GM18499 (cell line): ENCODE measurements around the gene DCC.

Source experiments
- ATAC-seq: cut with Tn5 transposase; IDR thresholded peaks from one replicate; pipeline ENCODE4 v1.9.1; 2021; ENCODE audit warnings: moderate number of reproducible peaks; ENCODE audit not compliant: insufficient read depth, unreplicated experiment

DCC gene

DNA sequence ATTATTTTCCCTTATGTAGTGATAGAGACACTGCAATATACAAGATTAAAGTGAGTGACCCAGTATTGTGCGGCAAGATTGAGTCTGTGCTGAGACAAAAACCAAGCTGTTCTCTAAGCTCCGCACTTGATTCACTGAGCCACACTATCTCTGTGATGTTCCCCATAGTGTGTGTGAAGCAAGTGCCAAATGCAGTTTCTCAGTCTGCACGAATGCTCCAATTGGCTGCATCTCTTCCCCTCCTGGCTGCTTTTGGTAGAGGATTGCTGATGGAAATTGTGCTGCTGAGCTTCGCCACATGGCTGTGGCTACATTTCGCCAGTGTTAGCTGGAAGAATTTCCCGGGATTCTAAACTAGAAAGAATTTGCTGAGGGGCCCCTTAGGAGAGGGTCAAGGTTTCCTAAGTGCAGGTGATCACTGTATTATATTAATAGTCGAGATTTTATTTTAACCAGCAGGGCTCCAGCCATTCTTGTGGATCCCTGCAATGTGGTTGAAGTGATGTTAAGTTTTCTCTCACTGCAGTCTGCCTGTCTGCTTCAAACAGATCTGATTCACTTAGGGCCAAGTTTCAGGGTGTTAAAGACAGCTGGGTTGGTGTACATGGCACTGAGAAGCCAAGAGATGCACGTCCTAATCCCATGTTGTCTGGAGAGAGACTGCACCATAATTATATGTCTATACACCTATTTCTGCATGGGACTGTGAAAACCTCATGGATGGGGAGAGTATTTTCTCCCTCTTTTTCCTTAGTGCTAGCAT is 317.2 kb downstream of the DCC start:
- ATAC-seq, result no peak

DNA sequence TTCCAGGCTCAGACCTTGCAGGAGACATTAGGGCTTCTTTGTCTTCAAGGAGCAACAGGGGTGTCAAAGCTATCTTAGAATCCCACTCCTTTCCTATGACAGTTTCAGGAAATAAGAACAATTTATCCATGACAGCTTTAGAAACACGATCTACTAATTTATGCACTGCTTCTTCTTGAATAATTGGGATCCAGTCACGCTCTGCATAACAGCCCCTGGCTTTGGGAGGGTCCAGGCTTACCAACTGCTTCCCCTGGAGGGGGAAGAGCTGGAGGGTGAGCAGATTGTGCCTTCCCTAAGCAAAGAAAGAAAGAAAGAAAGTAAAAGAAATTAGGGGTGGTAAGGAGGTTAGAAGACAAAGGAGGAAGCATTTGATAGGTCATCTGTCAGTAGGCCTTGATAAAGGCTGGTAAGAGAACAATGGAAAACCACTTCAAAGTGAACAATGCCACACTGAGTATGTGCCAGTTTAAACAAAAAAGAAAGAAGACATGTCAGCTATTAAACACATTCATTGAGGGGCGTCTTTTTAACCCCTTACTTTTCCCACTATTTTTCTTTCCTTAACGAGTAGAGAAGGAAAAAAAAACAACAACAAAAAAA is 327.6 kb downstream of the DCC start:
- ATAC-seq, result no peak

GRCh38 chr18:52670896-52671295 is 330.9 kb downstream of the DCC start:
- no peak for ATAC-seq

GRCh38 chr18:52678034-52678433 is 338.0 kb downstream of the DCC start:
- no peak for ATAC-seq

DNA sequence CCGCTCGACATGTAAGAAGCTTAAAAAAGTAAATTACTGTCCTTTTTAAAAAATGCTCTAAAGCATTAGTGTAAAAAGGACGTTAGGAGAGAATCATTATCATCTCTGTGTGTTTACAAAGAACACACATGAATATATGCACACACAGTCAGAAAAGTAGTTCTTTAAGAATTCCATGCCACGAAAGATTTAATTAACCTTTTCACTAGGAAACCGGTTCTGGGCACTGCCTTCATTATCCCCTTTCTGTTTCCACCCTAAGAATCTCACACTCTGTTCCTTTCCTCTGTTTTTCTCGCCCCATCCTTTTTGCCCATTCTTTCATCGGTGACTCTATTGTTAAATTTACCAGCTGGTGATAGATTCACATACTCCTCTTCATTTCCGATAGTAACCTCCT is 338.6 kb downstream of the DCC start:
- no peak for ATAC-seq

DNA sequence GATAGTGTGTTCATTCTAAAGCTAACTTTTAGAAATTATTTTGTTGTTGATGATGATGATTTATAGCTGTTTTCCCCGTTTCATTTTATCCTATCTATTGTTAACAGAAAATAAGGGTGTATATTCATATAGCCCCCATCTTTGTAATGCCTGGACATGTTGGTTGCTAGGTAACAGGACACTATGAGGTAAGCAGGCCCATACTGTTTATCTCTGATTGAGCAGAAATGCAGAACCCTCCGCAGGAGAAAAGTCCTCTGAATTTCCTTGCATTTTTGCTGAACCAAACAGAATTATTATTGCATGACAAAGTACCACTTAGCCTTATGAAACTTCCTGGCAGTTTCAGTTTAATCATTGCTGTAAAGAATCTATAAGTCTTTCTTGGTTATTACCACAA is 339.4 kb downstream of the DCC start:
- ATAC-seq, result no peak

- ATAC-seq, result no peak
Measured at GRCh38 chr18:52682260-52682659, 342.3 kb downstream of the DCC start.

DNA sequence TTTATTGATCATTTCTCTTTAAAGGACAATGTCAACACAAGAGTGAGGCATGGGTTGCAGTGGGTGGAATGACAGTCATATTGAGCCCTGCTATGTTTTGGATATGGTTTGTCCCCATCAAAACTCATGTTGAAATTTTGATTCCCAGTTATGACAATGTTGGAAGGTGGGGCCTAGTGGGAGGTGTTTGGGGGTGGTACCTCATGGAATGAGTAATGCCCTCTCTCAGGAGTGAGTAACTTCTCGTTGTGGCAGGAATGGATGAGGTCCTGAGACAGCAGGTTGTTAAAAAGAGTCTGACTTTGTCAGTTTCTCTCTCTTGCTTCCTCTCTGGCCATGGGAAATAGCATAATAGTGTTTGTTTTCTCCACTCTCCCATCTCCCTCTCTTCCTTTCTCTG is 345.3 kb downstream of the DCC start:
- no peak for ATAC-seq

- no peak for ATAC-seq
Measured at GRCh38 chr18:52691841-52692240, 351.8 kb downstream of the DCC start.

GRCh38 chr18:52694804-52695203 is 354.8 kb downstream of the DCC start:
- no peak for ATAC-seq

DNA sequence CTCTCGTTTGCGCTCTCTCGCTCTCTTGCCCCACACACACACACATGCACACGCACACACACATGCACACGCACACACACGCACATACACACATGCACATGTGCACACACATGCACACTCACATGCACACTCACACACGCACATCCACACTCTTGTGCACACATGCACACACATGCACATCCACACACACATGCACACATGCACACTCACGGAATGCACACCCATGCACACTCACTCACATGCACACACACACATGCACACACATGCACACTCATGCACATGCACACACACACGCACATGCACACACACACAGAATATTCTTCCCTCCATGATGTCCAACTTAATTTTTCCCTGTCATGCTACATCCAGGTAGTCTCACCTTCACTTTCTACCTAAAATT is 360.1 kb downstream of the DCC start:
- ATAC-seq, result no peak

GRCh38 chr18:52700816-52701215 is 360.8 kb downstream of the DCC start:
- no peak for ATAC-seq

DNA sequence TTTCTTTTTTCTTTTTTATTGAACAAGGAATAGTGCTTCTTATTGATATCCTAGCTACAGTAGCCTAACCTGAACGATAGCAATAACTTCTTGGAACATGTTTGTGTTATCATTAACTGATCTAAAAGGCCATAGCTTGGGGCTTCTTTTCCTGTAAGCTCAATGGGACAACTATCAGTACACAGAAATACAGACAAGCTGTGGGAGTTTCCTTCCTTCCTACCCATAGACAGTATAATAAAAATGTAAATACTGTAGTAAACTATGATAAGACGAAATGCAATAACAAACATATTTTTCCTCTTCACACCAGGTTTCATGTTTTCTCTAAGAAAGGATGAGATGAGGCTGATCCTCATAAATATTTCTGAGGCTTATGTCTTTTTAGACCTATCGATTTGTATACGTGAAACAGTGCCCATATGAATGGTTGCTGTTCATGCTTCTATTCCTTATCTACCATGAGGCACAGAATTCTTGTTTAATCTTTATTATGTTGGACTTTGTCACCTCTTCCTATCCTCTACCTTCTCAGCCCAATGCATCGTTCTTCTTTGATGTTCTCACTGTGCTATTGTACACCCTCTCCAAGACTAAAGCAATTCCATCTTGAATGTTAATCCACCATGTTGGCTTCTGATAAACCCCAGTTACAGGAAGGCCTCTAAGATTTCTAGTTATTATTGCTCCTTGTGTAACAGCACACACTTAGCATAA is 361.4 kb downstream of the DCC start:
- ATAC-seq, result no peak

- ATAC-seq, result no peak
Measured at GRCh38 chr18:52715421-52715820, 375.4 kb downstream of the DCC start.

DNA sequence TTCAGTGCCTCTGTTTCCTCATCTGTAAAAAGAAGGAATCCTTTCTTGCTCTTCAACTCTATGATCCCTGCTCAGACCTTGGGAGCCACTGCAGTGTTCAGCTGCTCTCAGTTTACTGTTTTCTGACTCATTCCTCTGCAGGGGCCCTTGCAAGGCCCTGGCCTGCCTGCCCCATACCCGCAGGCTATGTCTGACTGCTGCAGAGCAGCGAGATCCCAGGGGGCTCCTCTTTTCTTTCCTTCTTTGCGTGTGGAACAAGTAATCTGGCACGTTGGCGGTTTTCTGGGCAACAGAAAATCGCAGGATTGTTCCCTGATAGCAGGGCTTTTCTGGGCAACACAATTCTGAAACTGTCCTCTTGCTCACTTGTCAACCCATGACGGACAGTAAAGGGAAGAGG is 376.0 kb downstream of the DCC start:
- ATAC-seq, result no peak

DNA sequence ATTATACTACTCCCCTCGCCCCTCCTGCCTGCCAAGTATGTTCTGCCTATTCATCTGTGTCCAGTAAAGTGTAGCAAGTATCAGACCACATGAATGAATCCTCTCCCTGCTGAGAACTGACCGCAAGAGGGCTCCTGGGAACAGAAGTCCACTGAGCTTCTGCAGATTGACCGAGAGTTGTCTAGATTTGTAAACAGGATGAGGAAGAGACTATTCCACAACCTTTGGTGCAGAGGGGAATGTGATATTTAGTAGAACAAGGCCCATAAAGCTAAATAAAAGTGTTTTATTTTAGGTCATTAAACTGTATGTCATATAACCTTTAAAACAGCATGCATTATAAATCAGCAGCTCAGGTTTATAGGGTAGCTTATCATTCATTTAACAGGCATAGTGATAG is 377.0 kb downstream of the DCC start:
- ATAC-seq, result no peak

DNA sequence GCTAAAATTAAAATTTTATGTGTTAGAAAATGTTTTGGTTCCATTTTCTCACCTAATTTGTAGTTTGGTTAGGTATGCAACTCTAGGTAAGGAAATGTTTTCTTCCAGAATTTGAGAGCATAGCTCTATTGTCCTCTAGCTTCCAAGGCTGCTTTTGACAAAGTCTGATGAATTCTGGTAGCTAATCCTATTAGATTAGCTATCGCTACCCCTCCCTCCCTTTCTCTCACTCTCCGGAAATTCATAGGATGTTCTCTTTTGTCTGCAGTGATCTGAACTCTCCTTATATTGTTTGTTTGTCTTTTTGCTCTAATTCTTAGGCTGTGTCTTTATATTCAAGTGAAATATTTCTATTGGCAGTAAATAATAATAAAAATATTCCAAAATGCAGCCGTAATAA is 382.9 kb downstream of the DCC start:
- no peak for ATAC-seq

- ATAC-seq, result no peak
Measured at GRCh38 chr18:52723550-52723970, 383.6 kb downstream of the DCC start.

GRCh38 chr18:52730972-52731619 is 391.1 kb downstream of the DCC start:
- ATAC-seq, result no peak

- no peak for ATAC-seq
Measured at GRCh38 chr18:52738946-52739345, 398.9 kb downstream of the DCC start.

DNA sequence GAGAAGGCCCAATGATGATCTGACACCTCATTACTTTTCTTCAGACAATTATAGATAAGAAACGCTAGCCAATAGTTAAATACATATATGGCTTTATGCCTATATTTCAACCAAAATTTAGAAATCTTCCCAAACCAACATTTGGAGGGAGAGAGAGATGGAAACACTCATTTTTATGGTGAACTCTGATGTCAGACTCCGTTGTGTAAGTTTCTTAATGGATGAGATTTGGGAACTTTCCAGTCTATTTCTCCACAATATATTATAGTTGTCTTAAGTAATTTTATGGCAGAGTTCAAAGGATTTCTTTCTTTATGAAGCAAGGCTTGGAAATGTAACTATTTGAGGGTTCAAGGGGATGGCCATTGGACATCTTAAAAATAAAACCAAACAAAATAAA is 407.0 kb downstream of the DCC start:
- no peak for ATAC-seq
